GM12892 (cell line): ENCODE measurements around the gene CERS2.

Source experiments
- POLR2A ChIP-seq: IDR thresholded peaks from 2 replicates; pipeline ENCODE4 v1.6.1; 2011; ENCODE audit warnings: low read depth, low read length, control low read depth
- TAF1 ChIP-seq: IDR thresholded peaks from 2 replicates; pipeline ENCODE4 v1.6.1; 2011; ENCODE audit warnings: low read depth, mild to moderate bottlenecking, control low read depth, low read length, borderline replicate concordance

DNA sequence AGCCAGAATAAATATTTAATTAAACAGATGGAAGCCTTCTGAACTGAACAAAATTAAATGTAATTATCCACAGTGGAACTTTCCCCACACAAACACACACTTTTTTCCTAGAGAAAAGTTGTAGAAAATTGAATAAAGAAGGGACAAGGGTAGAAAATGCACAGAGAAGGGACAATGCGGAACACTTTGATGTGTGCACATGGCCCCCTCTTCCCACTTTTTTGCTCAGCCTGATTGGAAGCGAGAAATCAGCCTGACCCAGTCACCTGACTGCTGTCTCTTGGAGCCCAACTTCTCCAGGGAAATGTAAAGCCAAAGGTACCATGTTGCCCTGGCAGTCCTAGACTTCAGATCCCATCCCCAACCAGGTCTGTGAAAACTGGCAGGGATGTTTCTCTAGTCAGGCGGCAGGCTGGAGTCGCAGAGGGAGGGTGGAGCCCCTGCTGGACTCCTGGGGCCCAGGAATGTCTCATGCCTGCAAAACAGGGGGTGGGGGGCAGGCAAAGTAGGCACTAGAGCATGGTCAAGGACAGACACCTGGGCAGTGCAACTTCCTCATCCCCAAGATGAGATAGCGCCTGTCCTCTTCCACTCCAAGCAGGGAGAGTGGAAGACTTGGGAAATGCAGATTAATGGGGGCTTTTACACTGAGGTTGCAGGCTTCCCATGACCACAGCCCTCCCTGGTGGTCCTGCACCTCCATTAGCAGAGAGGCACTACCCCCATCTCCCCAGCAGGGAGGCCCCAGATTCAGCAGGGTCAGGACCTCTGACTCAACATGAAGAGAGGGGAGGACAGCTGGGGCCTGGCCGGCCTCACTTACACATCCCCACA lies 2.8 kb downstream of the CERS2 start:
- TF ChIP-seq TAF1 (no peak), POLR2A (no peak)
